ENCODE results near the gene TNPO2. TPM values are rescaled to one million over a fixed set of nuclear protein-coding genes. Genes with fewer than 3 reads are reported as not detected.

TNPO2 gene
- total RNA-seq, 2 donors from 2014 or later = 35.9 to 55.2 TPM

GRCh38 chr19:12656899-12657571 lies 66.7 kb downstream of the TNPO2 start:
- no peak for DNase-seq (ENCODE audit: low spot score)
- Histone ChIP-seq H3K9me3 (no peaks in the 10 kb centered on the region), H3K36me3 (peaks cover 34% of the 10 kb centered on the region), H3K27me3 (no peaks in the 10 kb centered on the region), H3K27ac (no peak overlapping the region), H3K4me1 (no peaks in the 10 kb centered on the region), H3K4me3 (no peak overlapping the region)
- TF ChIP-seq CTCF (IDR thresholded peaks at IDR 0.05) = no peak

GRCh38 chr19:12655546-12655945 lies 68.2 kb downstream of the TNPO2 start:
- H3K27ac ChIP-seq = no peak overlapping the region
- H3K4me1 ChIP-seq = no peaks in the 10 kb centered on the region
- no peak for TF ChIP-seq CTCF (IDR thresholded peaks at IDR 0.05)
- H3K36me3 ChIP-seq = peaks cover 21% of the 10 kb centered on the region
- DNase-seq (ENCODE audit: low spot score) = no peak
- H3K4me3 ChIP-seq = no peak overlapping the region
- H3K27me3 ChIP-seq = no peaks in the 10 kb centered on the region
- no peaks in the 10 kb centered on the region for H3K9me3 ChIP-seq

- Histone ChIP-seq H3K36me3 (peaks cover 17% of the 10 kb centered on the region), H3K4me1 (peaks cover 0 to 14% of the 10 kb centered on the region in 2 donors), H3K9me3 (no peaks in the 10 kb centered on the region), H3K27me3 (no peaks in the 10 kb centered on the region), H3K27ac (no peak overlapping the region), H3K4me3 (no peak overlapping the region)
- DNase-seq (ENCODE audit: low spot score) = no peak
- no peak for TF ChIP-seq CTCF (IDR thresholded peaks at IDR 0.05)
Observed at GRCh38 chr19:12652219-12652618, 71.5 kb downstream of the TNPO2 start.

- TF ChIP-seq CTCF (IDR thresholded peaks at IDR 0.05) = no peak
- H3K27ac ChIP-seq = no peak overlapping the region
- H3K9me3 ChIP-seq = no peaks in the 10 kb centered on the region
- H3K27me3 ChIP-seq = no peaks in the 10 kb centered on the region
- peaks cover 0 to 14% of the 10 kb centered on the region in 2 donors for H3K4me1 ChIP-seq
- DNase-seq (ENCODE audit: low spot score) = no peak
- H3K36me3 ChIP-seq = peaks cover 3% of the 10 kb centered on the region
- no peak overlapping the region for H3K4me3 ChIP-seq
Observed at GRCh38 chr19:12649941-12650340, 73.8 kb downstream of the TNPO2 start.

Other genes starting within 250 kb of the TNPO2 start
- gene ZNF709, start 239.1 kb downstream of the TNPO2 start, total RNA-seq = 1 to 10 TPM; 1.6 to 2.0 TPM
- gene ZNF564, start 172.4 kb downstream of the TNPO2 start, total RNA-seq = 1 to 10 TPM; 8.5 to 8.6 TPM
- gene ZNF490, start 113.1 kb downstream of the TNPO2 start, total RNA-seq = 1 to 10 TPM; 2.5 to 4.5 TPM
- gene ZNF791, start 113.0 kb downstream of the TNPO2 start, total RNA-seq = 10 to 100 TPM in 1 of 2 donors, 1 to 10 TPM in 1; 8.2 to 10.1 TPM
- gene MAN2B1, start 57.2 kb downstream of the TNPO2 start, total RNA-seq = 10 to 100 TPM; 33.7 to 35.5 TPM
- 10 to 100 TPM; 10.1 to 11.6 TPM for gene WDR83, start 57.1 kb downstream of the TNPO2 start, total RNA-seq
- gene DHPS, start 42.1 kb downstream of the TNPO2 start, total RNA-seq = 10 to 100 TPM; 59.8 to 60.1 TPM
- not detected for gene GNG14, start 35.9 kb downstream of the TNPO2 start, total RNA-seq
- gene FBXW9, start 27.3 kb downstream of the TNPO2 start, total RNA-seq = 1 to 10 TPM; 1.8 TPM
- 100 to 1,000 TPM; 262 to 287 TPM for gene TRIR, start 10.8 kb upstream of the TNPO2 start, total RNA-seq
- 10 to 100 TPM; 44.6 to 55.1 TPM for gene GET3, start 13.6 kb upstream of the TNPO2 start, total RNA-seq
- gene BEST2, start 27.9 kb upstream of the TNPO2 start, total RNA-seq = not detected
- gene HOOK2, start 51.6 kb upstream of the TNPO2 start, total RNA-seq = 10 to 100 TPM; 11.4 to 12.2 TPM
- 100 to 1,000 TPM; 321 to 506 TPM for gene JUNB, start 67.6 kb upstream of the TNPO2 start, total RNA-seq
- 100 to 1,000 TPM; 702 to 859 TPM for gene PRDX2, start 77.9 kb upstream of the TNPO2 start, total RNA-seq
- not detected for gene THSD8, start 78.1 kb upstream of the TNPO2 start, total RNA-seq
- gene RNASEH2A, start 82.7 kb upstream of the TNPO2 start, total RNA-seq = 1 to 10 TPM; 3.1 to 4.0 TPM
- not detected for gene RTBDN, start 110.6 kb upstream of the TNPO2 start, total RNA-seq
- gene MAST1, start 114.6 kb upstream of the TNPO2 start, total RNA-seq = not detected
- gene DNASE2, start 157.5 kb upstream of the TNPO2 start, total RNA-seq = 10 to 100 TPM; 24.2 to 24.9 TPM
- gene KLF1, start 163.3 kb upstream of the TNPO2 start, total RNA-seq = under 1 TPM in 1 of 2 donors, not detected in 1; 0.26 TPM
- 10 to 100 TPM; 28.4 to 58.3 TPM for gene GCDH, start 167.2 kb upstream of the TNPO2 start, total RNA-seq
- not detected for gene SYCE2, start 195.4 kb upstream of the TNPO2 start, total RNA-seq
- gene FARSA, start 209.8 kb upstream of the TNPO2 start, total RNA-seq = 10 to 100 TPM; 36.4 TPM
- gene CALR, start 214.7 kb upstream of the TNPO2 start, total RNA-seq = 100 to 1,000 TPM; 285 to 289 TPM
- gene RAD23A, start 221.9 kb upstream of the TNPO2 start, total RNA-seq = 100 to 1,000 TPM; 178 to 185 TPM
- gene GADD45GIP1, start 233.3 kb upstream of the TNPO2 start, total RNA-seq = 10 to 100 TPM; 48.5 to 58.7 TPM
- 10 to 100 TPM in 1 of 2 donors, 1 to 10 TPM in 1; 2.9 to 10.7 TPM for gene DAND5, start 245.6 kb upstream of the TNPO2 start, total RNA-seq